KOPT-K1 (cell line): ENCODE data around the gene ENTPD7.

Source experiments
- H3K27ac ChIP-seq: fragments of 200-600 bp; sonication (generic); 2 replicates; pipeline ENCODE4 v1.5.1; 2016; ENCODE audit warnings: antibody characterized with exemption, mild to moderate bottlenecking, low read depth, low read length; ENCODE audit not compliant: poor library complexity, severe bottlenecking
- H3K36me3 ChIP-seq: fragments of 200-600 bp; sonication (generic); 2 replicates; pipeline ENCODE4 v1.5.1; 2017; ENCODE audit warnings: antibody characterized with exemption, mild to moderate bottlenecking, low read length, moderate library complexity; ENCODE audit not compliant: insufficient read depth
- H3K9me3 ChIP-seq: fragments of 200-600 bp; sonication (generic); 2 replicates; pipeline ENCODE4 v1.5.1; 2017; ENCODE audit warnings: antibody characterized with exemption, low read length, mild to moderate bottlenecking; ENCODE audit not compliant: insufficient read depth, poor library complexity, severe bottlenecking

ENTPD7 gene

DNA sequence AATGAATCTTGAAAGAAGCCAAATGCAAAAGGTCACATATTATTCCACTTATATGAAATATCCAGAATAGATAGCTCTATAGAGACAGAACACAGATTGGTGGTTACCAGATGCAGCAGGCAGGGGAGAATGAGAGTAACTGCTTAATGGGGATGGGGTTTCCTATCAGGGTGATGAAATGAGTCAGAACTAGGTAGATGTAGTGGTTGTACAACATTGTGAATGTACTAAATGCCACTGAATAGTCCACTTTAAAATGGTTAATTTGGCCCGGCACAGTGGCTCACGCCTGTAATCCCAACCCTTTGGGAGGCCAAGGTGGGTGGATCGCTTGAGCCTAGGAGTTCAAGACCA, 29.7 kb upstream of the ENTPD7 start:
- Histone ChIP-seq H3K27ac (no peak overlapping the region), H3K9me3 (no peaks in the 10 kb centered on the region), H3K36me3 (no peaks in the 10 kb centered on the region)

DNA sequence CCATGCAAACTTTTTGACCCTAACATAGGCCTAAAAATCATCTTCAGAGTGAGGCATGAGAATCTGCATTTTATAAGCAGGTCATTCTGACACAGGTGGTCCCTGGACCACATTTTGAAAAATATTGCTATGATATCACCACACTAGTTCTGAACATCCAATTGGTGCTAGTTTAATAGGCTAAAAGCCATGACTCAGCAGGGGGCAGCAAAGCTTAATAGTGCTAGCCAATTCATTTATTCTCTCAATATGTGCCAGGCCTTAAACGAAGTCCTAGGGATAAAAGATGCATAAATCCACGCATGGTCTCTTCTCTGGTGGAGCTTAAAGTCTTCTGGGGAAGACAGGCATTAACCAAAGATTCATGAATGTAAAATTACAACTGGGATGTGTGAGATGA, 28.9 kb upstream of the ENTPD7 start:
- H3K36me3 ChIP-seq, result no peaks in the 10 kb centered on the region
- H3K27ac ChIP-seq, result no peak overlapping the region
- H3K9me3 ChIP-seq, result no peaks in the 10 kb centered on the region

DNA sequence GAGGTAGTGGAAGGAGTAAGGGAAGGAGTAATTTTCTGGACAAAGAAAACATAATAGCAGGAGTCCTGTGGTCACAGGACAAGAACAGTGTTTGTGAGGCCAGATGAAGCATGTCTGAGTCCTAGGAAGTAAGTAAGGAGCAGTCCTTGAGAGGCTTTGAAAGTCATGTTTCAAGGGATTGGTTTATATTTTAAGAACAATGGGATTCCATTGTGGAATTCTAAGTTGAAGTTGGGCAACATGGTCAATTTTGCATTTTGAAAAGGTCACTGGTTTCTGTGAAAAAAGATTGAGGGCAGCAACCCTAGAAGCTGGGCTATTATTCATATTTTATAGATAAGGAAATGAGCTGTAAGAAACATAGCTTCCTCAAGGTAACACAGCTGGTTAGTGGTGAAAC, 28.3 kb upstream of the ENTPD7 start:
- Histone ChIP-seq H3K27ac (no peak overlapping the region), H3K36me3 (no peaks in the 10 kb centered on the region), H3K9me3 (no peaks in the 10 kb centered on the region)

DNA sequence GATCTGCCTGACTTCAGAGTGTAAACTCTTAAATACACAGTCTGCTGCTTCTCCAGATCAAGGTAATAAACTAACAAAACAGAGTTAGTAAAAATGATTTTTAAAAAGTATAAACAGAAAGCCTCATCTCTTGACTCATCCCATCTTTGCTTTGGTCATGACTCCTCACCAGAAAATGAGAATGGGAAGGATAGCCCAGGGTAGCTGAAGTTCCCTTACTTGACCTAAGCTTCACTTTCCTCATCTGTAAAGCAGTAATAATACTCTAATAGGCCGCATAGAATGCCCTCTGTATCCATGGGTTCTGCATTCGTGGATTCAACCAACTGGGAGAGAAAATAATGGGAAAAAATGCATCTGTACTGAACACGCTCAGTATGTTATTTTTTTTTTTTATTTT, 27.8 kb upstream of the ENTPD7 start:
- H3K36me3 ChIP-seq, result no peaks in the 10 kb centered on the region
- H3K27ac ChIP-seq, result no peak overlapping the region
- no peaks in the 10 kb centered on the region for H3K9me3 ChIP-seq

DNA sequence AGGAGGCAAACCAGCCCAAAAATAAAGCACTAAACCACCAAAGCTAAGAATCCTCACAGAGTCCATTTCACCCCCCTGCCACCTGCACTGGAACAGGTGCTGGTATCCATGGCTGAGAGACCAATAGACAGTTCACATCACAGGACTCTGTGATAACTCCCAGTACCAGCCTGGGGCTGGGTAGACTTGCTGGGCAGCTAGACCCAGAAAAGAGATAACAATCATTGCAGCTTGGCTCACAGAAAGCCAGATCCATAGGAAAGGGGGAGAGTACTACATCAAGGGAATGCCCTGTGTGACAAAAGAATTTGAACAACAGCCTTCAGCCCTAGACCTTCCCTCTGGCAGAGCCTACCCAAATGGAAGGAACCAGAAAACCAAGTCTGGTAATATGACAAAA, 25.5 kb upstream of the ENTPD7 start:
- Histone ChIP-seq H3K36me3 (no peaks in the 10 kb centered on the region), H3K9me3 (no peaks in the 10 kb centered on the region), H3K27ac (no peak overlapping the region)

DNA sequence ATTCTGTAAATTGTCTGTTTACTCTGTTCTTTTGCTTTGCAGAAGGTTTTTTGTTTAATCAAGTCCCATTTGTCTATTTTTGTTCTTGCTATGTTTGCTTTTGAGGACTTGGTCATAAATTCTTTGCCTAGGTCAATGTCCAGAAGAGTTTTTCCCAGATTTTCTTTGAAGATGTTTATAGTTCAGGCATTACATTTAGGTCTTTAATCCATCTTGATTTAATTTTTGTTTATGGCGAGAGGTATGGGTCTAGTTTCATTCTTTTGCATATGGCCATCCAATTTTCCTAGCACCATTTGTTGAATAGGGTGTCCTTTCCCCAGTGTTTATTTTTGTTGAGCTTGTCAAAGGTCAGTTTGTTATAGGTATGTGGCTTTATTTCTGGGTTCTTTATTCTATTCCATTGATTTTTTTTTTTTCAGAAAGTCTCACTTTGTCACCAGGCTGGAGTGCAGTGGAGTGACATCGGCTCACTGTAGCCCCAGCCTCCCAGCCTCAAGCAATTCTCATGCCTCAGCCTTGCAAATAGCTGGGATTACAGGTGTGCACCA, 11.6 kb upstream of the ENTPD7 start:
- Histone ChIP-seq H3K27ac (no peak overlapping the region), H3K36me3 (no peaks in the 10 kb centered on the region)

DNA sequence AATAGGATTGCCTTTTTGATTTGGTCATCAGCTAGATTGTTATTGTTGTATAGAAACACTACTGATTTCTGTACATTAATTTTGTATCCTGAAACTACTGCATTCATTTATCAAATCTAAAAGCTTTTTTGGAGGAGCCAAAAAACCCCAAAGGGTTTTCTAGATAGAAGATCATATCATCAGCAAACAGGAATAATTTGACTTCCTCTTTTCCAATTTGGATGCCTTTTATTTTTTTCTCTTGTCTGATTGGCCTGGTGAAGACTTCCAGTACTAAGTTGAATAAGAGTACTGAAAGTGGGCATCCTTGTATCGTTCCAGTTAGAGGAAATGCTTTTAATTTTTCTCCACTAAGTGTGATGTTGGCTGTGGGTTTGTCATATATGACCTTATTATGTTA, 10.6 kb upstream of the ENTPD7 start:
- peaks cover 5% of the 10 kb centered on the region for H3K9me3 ChIP-seq
- no peak overlapping the region for H3K27ac ChIP-seq
- no peaks in the 10 kb centered on the region for H3K36me3 ChIP-seq

More for the DNA sequence above, 11.6 kb upstream of the ENTPD7 start:
- peaks cover 5% of the 10 kb centered on the region for H3K9me3 ChIP-seq

DNA sequence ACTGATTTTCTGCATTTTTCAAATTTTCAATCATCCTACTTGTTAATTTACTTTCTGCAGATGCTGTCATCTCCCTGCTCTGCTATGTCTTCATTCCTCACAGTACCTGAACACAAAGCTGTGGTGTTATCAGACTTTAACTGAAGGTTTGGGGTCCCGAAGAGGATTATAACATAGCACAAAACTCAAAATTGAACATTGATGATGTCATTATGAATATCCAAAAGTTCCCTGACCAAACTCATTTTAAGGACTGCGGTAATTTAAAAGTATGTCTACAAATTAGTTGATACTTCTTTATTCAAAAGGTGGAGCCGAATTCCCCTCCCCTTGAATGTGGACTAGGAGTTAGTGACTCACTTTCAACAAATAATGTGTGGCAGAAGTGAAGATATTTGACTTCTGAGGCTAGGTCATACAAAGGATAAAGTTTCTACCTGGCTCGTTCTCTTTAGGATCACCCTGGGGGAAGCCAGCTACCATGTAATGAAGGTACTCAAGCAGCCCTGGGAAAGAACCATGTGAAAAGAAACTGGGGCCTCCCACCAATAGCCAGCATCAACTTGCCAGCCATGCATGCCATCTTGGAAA, 6.4 kb upstream of the ENTPD7 start:
- Histone ChIP-seq H3K36me3 (no peaks in the 10 kb centered on the region), H3K9me3 (peaks cover 5% of the 10 kb centered on the region), H3K27ac (no peak overlapping the region)

DNA sequence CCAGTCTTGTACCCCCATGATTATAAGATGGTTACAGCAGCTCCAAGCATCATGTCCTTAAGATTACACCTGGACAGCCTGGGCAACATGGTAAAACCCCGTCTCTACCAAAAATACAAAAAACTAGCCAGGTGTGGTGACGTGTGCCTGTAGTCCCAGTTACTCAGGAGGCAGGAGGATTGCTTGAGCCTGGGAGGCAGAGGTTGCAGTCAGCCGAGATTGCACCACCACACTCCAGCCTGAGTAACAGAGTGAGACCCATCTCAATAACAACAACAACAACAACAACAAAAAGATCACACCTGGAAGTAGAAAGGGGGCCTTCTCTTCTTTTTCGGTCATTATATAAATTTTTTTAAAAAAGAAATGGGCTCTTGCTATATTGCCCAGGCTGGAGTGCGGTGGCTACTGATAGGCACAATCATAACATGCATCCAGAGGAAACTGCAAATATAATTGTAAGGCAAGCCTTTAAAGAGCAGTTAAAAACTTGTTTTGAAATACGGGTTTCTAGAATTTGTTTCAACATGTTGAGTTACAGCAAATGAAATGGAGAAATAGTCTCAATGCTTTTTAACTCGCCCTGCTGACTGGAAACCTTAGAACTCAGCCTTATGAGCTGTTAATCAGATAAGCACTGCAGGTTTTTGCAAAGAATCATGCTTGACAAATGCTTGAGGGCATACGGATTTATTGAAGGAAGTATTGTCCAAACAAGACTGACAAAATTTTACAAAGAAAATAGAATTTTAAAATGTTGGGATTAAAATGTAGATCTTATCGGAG, 4.7 kb upstream of the ENTPD7 start:
- H3K9me3 ChIP-seq, result peaks cover 20% of the 10 kb centered on the region
- H3K36me3 ChIP-seq, result no peaks in the 10 kb centered on the region
- no peak overlapping the region for H3K27ac ChIP-seq

DNA sequence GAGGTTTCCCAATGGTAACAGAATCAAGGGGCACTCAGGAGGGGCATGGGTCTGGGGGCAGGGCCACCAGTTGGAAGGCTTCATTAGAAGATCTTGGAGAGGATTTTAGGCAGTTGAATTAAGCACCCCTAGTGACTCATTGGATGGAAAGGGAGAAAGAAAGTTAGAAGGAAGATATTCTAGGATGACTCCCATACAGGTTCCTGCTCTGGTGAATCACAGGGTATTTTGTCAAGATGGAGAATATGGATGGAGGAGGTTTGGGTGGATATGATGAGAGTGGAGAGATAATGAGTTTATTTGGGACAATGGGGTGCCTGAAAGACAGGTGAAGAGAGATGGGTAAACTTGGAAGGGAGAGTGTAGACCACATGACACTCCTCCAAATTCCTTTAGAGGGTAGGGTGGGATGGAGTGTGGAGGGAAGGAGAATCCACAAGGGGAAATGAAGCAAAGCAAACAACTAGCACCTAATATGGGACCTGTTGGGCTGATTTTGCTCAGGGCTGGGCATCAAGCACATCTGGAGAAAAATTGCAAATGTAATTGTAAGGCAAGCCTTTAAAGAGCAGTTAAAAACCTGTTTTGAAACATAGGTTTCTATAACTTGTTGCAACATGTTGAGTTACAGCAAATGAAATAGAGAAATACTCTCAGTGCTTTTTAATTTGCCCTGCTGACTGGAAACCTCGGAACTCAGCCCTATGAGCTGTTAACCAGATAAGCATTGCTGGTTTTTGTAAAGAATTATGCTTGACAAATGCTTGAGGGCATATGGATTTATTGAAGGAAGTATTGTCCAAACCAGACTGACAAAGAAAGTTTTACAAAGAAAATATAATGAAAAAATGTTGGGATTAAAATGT, 2.9 kb upstream of the ENTPD7 start:
- no peaks in the 10 kb centered on the region for H3K36me3 ChIP-seq
- H3K27ac ChIP-seq, result no peak overlapping the region
- H3K9me3 ChIP-seq, result peaks cover 20% of the 10 kb centered on the region

DNA sequence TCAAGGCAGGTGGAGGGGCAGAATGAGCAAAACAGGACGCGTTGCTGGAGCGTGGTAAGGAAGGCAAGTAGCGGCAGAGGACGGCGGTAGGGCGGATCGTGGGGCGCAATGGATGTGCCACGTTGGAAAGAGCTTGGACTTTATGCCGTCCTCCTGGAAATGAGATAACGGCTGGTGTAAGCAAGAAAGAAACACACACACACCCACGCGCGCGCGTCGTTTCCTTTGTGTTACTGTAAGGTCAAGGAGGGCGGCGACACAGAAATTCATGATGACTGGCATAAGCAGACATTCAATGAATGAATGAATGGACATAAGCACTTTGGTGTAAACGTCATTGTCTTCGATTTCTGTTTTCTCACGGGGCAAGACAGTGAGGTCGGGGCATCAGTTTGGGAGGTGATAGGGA, 683 bp upstream of the ENTPD7 start:
- Histone ChIP-seq H3K27ac (no peak overlapping the region), H3K9me3 (peaks cover 20% of the 10 kb centered on the region), H3K36me3 (no peaks in the 10 kb centered on the region)

DNA sequence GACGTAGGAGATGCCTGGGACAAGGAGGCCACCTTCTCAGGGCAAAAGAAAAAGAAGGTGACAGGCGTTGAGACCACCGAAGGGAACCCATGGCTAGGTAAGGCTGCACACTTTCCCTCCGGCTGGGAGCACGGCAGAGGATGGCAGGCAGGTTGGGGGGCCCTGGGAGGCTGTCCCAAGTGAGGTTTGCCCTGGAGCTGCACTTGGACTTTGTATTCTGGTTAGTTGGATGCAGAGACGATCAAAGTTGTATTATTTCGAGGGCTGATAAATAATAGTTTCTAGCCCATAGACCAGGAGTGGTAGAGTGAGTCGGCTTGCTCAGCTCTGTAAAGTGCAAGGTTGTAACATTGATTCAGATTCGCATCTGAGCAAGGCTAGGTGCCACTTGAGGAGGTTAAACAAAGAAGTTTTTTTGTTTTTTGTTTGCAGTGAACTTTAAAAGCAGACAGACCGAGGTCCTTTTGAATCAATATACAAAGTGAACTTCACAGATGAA, 608 bp downstream of the ENTPD7 start:
- no peak overlapping the region for H3K27ac ChIP-seq
- H3K9me3 ChIP-seq, result peaks cover 20% of the 10 kb centered on the region
- H3K36me3 ChIP-seq, result no peaks in the 10 kb centered on the region

DNA sequence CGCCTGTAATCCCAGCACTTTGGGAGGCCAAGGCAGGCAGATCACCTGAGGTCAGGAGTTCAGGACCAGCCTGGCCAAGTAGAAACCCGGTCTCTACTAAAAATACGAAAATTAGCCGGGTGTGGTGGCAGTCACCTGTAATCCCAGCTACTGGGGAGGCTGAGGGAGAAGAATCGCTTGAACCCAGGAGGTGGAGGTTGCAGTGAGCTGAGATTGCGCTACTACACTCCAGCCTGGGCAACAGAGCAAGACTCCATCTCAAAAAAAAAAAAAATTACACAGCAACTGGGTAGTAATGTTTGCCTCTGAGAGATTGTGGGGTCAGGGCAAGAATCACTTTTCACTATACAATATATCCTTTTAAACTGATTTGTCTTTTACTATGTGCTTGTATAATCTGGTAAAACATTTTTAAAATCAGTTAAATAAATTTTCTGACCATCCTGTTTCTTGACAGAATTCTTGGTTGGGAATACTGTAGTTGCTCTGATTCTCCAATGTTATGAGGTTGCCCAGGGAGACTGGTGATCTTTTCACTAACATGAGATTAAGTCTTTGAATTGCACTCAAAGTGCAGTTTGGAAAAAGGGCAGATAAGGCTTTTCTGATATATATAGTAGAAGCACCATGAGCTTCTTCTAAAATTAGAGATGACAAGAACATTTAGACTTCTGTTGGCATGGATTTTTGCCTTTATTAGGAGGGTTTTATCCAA, 1.5 kb downstream of the ENTPD7 start:
- Histone ChIP-seq H3K36me3 (no peaks in the 10 kb centered on the region), H3K27ac (no peak overlapping the region), H3K9me3 (peaks cover 20% of the 10 kb centered on the region)

DNA sequence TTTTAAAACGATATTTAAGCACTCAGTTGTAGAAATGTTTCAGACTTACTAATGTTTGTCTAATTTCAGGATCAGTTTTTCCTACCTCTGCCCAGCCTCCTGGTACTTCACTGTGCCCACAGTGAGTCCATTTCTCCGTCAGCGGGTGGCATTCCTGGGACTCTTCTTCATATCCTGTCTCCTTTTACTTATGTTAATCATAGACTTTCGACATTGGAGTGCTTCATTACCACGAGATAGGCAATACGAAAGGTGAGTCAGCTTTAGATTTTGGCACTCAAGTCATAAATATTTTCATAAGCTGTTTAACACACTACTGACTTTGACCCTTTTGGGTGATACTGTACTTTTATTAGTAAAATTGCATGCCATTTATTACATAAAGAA, 2.1 kb downstream of the ENTPD7 start:
- Histone ChIP-seq H3K9me3 (peaks cover 20% of the 10 kb centered on the region), H3K27ac (no peak overlapping the region), H3K36me3 (no peaks in the 10 kb centered on the region)
